HepG2 (cell line): Measurements from ENCODE around the gene MPZ. TPM values are rescaled to one million over a fixed set of nuclear protein-coding genes. Genes with fewer than 3 reads are reported as not detected.

Experiments
- ATAC-seq: fragments of 200-7000 bp; cut with Tn5 transposase; 3 replicates; pipeline ENCODE4 v1.9.1; 2020; ENCODE audit warnings: mild to moderate bottlenecking, moderate library complexity
- BruUV-seq: library from RNA; stranded (reverse); fragments of 400-500 nt; replicated peaks from 2 replicates; lab custom pipeline; 2021; lab: Mats Ljungman, UMichigan
- CTCF ChIA-PET: fragments of 300-600 bp; formaldehyde crosslinking; extraction: SDS; loops from one replicate; lab custom pipeline; 2021; ENCODE audit warnings: low total read pairs, inconsistent platforms, low intra/inter-chr PET ratio; lab: Yijun Ruan, JAX
- POLR2A ChIA-PET: fragments of 350-600 bp; sonication (Branson Sonifier 250); formaldehyde crosslinking; loops from one replicate; lab custom pipeline; 2020; ENCODE audit warnings: antibody characterized with exemption, inconsistent platforms; lab: Yijun Ruan, JAX
- DNase-seq: peaks from one replicate; pipeline ENCODE4 v3.0.0-alpha.2; 2015; ENCODE audit warnings: low spot score
- FAIRE-seq: peaks from 3 replicates; lab custom pipeline; 2011; peaks lifted over from hg19 to GRCh38; lab: Jason Lieb, UNC
- H2AFZ ChIP-seq: one replicate; pipeline ENCODE4 v1.6.1; 2011; ENCODE audit warnings: low read length, inconsistent platforms
- H3K27ac ChIP-seq: fragments of 300-600 bp; 3 replicates; pipeline ENCODE4 v1.8.0; 2011; ENCODE audit warnings: mixed run types, mild to moderate bottlenecking, mixed read lengths, low read length, inconsistent platforms; ENCODE audit not compliant: insufficient read depth; ENCODE audit errors: extremely low read length
- H3K27me3 ChIP-seq, 2 experiments: fragments of 200-600 bp in 1 of 2; 2 replicates in 1 of 2; 3 replicates in 1 of 2; pipeline versions ENCODE4 v1.6.0 to v1.8.0; 2011; ENCODE audit warnings: low read length in 2 of 2, mild to moderate bottlenecking in 2 of 2, moderate library complexity in 2 of 2, inconsistent platforms in 1 of 2; ENCODE audit not compliant: insufficient read depth in 2 of 2, control insufficient read depth in 1 of 2
- H3K36me3 ChIP-seq, 2 experiments: fragments of 200-600 bp in 1 of 2; replicated peaks in 1 of 2; 2 replicates in 1 of 2; 3 replicates in 1 of 2; pipeline versions ENCODE4 v1.5.1 to v1.8.0; 2011; ENCODE audit warnings: low read length in 2 of 2, inconsistent platforms in 1 of 2; ENCODE audit not compliant: insufficient read depth in 2 of 2, control insufficient read depth in 1 of 2
- H3K4me1 ChIP-seq: 2 replicates; pipeline ENCODE4 v1.5.1; 2012; ENCODE audit warnings: low read length, inconsistent platforms; ENCODE audit not compliant: insufficient read depth
- H3K4me2 ChIP-seq: 2 replicates; pipeline ENCODE4 v1.6.0; 2011; ENCODE audit warnings: low read depth, low read length, inconsistent platforms
- H3K4me3 ChIP-seq, 3 experiments: fragments of 200-600 bp in 1 of 3; sonication (generic), shearing (Covaris generic) in 1 of 3; replicated peaks in 1 of 3; 2 replicates each; pipeline ENCODE4 v1.5.1; 2011 to 2016; ENCODE audit warnings: low read length in 3 of 3, inconsistent platforms in 2 of 3, low read depth in 2 of 3, mild to moderate bottlenecking in 2 of 3, control low read depth in 1 of 3, mixed read lengths in 1 of 3; ENCODE audit not compliant: insufficient read depth in 1 of 3
- H3K79me2 ChIP-seq: one replicate; pipeline ENCODE4 v1.6.1; 2011; ENCODE audit warnings: low read length, inconsistent platforms; ENCODE audit not compliant: insufficient read depth
- H3K9ac ChIP-seq: 2 replicates; pipeline ENCODE4 v1.6.0; 2011; ENCODE audit warnings: mild to moderate bottlenecking, low read depth, low read length, inconsistent platforms; ENCODE audit not compliant: insufficient read depth
- H3K9me3 ChIP-seq: 2 replicates; pipeline ENCODE4 v1.5.1; 2012; ENCODE audit warnings: mild to moderate bottlenecking, low read length
- H4K20me1 ChIP-seq: 2 replicates; pipeline ENCODE4 v1.6.0; 2011; ENCODE audit warnings: inconsistent platforms, mild to moderate bottlenecking, low read length, moderate library complexity; ENCODE audit not compliant: insufficient read depth
- BCL6 ChIP-seq: IDR thresholded peaks from 2 replicates; pipeline ENCODE4 v1.6.1; 2016; ENCODE audit warnings: missing genetic modification reagents, missing compliant biosample characterization
- ELF4 ChIP-seq: sonication (generic); formaldehyde crosslinking; IDR thresholded peaks from 2 replicates; pipeline ENCODE4 v1.5.0; 2020; ENCODE audit warnings: missing genetic modification reagents, mild to moderate bottlenecking, moderate library complexity, borderline replicate concordance
- HIVEP1 ChIP-seq: sonication (generic); formaldehyde crosslinking; IDR thresholded peaks from 2 replicates; pipeline ENCODE4 v1.4.0; 2020; ENCODE audit warnings: mild to moderate bottlenecking, missing genetic modification reagents
- HMGA1 ChIP-seq: sonication (generic); formaldehyde crosslinking; conservative IDR thresholded peaks from 2 replicates; pipeline ENCODE4 v1.4.0; 2020; ENCODE audit warnings: missing genetic modification reagents
- HOXA5 ChIP-seq: sonication (generic); formaldehyde crosslinking; IDR thresholded peaks from 2 replicates; pipeline ENCODE4 v1.4.0; 2020; ENCODE audit warnings: missing genetic modification reagents
- NFE2L2 ChIP-seq: fragments of 150-350 bp; IDR thresholded peaks from 2 replicates; pipeline ENCODE4 v1.6.1; 2014; ENCODE audit warnings: low read length
- PAWR ChIP-seq: sonication (generic); formaldehyde crosslinking; IDR thresholded peaks from 2 replicates; pipeline ENCODE4 v1.4.0; 2020; ENCODE audit warnings: missing genetic modification reagents, mild to moderate bottlenecking, borderline replicate concordance
- RERE ChIP-seq: IDR thresholded peaks from 2 replicates; pipeline ENCODE4 v1.6.1; 2016; ENCODE audit warnings: low read depth, missing genetic modification reagents, missing compliant biosample characterization
- SIN3A ChIP-seq: IDR thresholded peaks from 2 replicates; pipeline ENCODE4 v1.6.1; 2011; ENCODE audit warnings: low read depth, mild to moderate bottlenecking, control low read depth, low read length, borderline replicate concordance
- STAT5B ChIP-seq: sonication (generic); formaldehyde crosslinking; IDR thresholded peaks from 2 replicates; pipeline ENCODE4 v1.4.0; 2020; ENCODE audit warnings: missing genetic modification reagents
- TFDP2 ChIP-seq: sonication (generic); formaldehyde crosslinking; IDR thresholded peaks from 2 replicates; pipeline ENCODE4 v1.4.0; 2020; ENCODE audit warnings: missing genetic modification reagents
- ZBTB3 ChIP-seq: sonication (generic); formaldehyde crosslinking; IDR thresholded peaks from 2 replicates; pipeline ENCODE4 v1.4.0; 2020; ENCODE audit warnings: low read depth, mild to moderate bottlenecking, moderate library complexity, missing genetic modification reagents, borderline replicate concordance
- ZFAT ChIP-seq: sonication (generic); formaldehyde crosslinking; conservative IDR thresholded peaks from 2 replicates; pipeline ENCODE4 v1.8.1; 2023; ENCODE audit warnings: missing genetic modification reagents, inconsistent platforms
- ZNF790 ChIP-seq: sonication (generic); formaldehyde crosslinking; IDR thresholded peaks from 2 replicates; pipeline ENCODE4 v1.8.0; 2022; ENCODE audit warnings: missing genetic modification reagents, mild to moderate bottlenecking, borderline replicate concordance
- WGBS: methylation state at CpG from one replicate; pipeline ENCODE4 v1.1.6; 2017; ENCODE audit warnings: low lambda C conversion rate; 5-methylcytosine and 5-hydroxymethylcytosine counted together
- in situ Hi-C: cut with HindIII; loops from 2 replicates; pipeline ENCODE4 v1.10.0; 2017; ENCODE audit warnings: low pct_unique_long_range_greater_than_20kb; ENCODE audit not compliant: extremely low pct_ligation_motif_present
- intact Hi-C: fragments of 100-400 bp; cut with micrococcal nuclease; formaldehyde crosslinking; loops from one replicate; pipeline ENCODE4 v1.10.0; 2022; ENCODE audit not compliant: unreplicated experiment
- polyA plus RNA-seq, 8 experiments: library from polyadenylated mRNA; depleted of rRNA in 3 of 8; stranded (reverse) in 7 of 8; unstranded in 1 of 8; fragments of >200 nt; fragmentation: Illumina TruSeq in 4 of 8; extraction: Trizol in 4 of 8; gene quantifications; 2 replicates each; pipeline versions ENCODE4 v1.2.1 to v1.2.3, GENCODE V29; 2011 to 2016; ENCODE audit warnings: low read depth in 4 of 8, missing spikeins in 1 of 8, mixed read lengths in 1 of 8; ENCODE audit not compliant: insufficient read depth in 1 of 8
- total RNA-seq, 5 experiments: library from RNA; depleted of rRNA; stranded (reverse); fragments of >200 nt; fragmentation: Illumina TruSeq; extraction: Trizol; gene quantifications; 2 replicates each; pipeline ENCODE4 v1.2.3, GENCODE V29; 2016; ENCODE audit warnings: low read depth in 1 of 5

MPZ gene
- total and polyA plus RNA-seq, 2 of the 13 experiments (the other 11 are each of a cell fraction or from before 2014, with no cell fraction given): 18.3 to 24.6 TPM

DNA sequence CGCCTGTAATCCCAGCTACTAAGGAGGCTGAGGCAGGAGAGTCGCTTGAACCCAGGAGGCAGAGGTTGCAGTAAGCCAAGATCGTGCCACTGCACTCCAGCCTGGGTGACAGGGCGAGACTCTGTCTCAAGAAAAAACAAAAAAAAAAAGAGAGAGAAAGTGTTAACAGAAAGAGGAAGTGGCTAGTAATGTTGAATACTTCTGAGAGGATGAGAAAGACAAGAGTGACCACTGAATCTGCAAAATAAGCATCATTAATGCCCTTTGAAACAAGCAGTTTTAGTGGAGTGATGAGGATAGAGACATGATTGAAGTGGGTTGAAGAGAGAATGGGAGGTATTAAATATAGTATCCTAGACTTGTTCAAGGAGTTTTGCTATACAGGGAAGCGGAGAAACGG is 11.7 kb downstream of the MPZ start:
- no peak for FAIRE-seq
- peaks cover 8% of the 10 kb centered on the region; the same call in 1 of the 2 replicates for H3K4me1 ChIP-seq
- H3K9me3 ChIP-seq: no peaks in the 10 kb centered on the region
- H3K36me3 ChIP-seq: no peaks in the 10 kb centered on the region
- H3K4me3 ChIP-seq: no peak overlapping the region
- in situ Hi-C loops: no loop called here
- POLR2A ChIA-PET: no interaction called here
- CTCF ChIA-PET: no interaction called here
- no peak overlapping the region for H3K9ac ChIP-seq
- no peak for ATAC-seq
- no peaks in the 10 kb centered on the region for H3K79me2 ChIP-seq
- DNase-seq: no peak
- intact Hi-C loops: no loop called here
- H4K20me1 ChIP-seq: no peaks in the 10 kb centered on the region
- no peak overlapping the region for H3K4me2 ChIP-seq
- no TSS peak for BruUV-seq
- H3K27ac ChIP-seq: no peak overlapping the region
- no peaks in the 10 kb centered on the region for H3K27me3 ChIP-seq
- H2AFZ ChIP-seq: no peak overlapping the region
- TF ChIP-seq NFE2L2: no peak
- no peak for TF ChIP-seq TFDP2 (CRISPR knock-in tag)
- no peak for TF ChIP-seq SIN3A
- TF ChIP-seq PAWR (CRISPR knock-in tag): no peak
- no peak for TF ChIP-seq RERE
- no peak for TF ChIP-seq HOXA5 (CRISPR knock-in tag)
- TF ChIP-seq ZFAT: no peak
- TF ChIP-seq HIVEP1 (CRISPR knock-in tag): no peak
- no peak for TF ChIP-seq BCL6 (CRISPR knock-in tag)
- TF ChIP-seq ZBTB3: no peak
- TF ChIP-seq ZNF790: no peak
- no peak for TF ChIP-seq HMGA1 (CRISPR knock-in tag)
- no peak for TF ChIP-seq ELF4 (CRISPR knock-in tag)
- TF ChIP-seq STAT5B (CRISPR knock-in tag): no peak
- WGBS: 71% methylated on average over 6 of the region's 6 CpGs
